SK-N-SH (cell line): ENCODE data around the gene NMNAT2. TPM values are rescaled to one million over a fixed set of nuclear protein-coding genes. Genes with fewer than 3 reads are reported as not detected.

Experiments
- CTCF ChIA-PET: fragments of 300-600, 350-600 bp; formaldehyde crosslinking; extraction: SDS; loops from one replicate; lab custom pipeline; 2021; lab: Yijun Ruan, JAX
- POLR2A ChIA-PET: fragments of 350-600 bp; sonication (Branson Sonifier 250); formaldehyde crosslinking; extraction: SDS; loops from one replicate; lab custom pipeline; 2020; ENCODE audit warnings: antibody characterized with exemption, inconsistent platforms; lab: Yijun Ruan, JAX
- DNase-seq: peaks from one replicate; pipeline ENCODE4 v3.0.0; 2012
- H2AFZ ChIP-seq: fragments of 200-600 bp; sonication (generic); 2 replicates; pipeline ENCODE4 v1.8.1; 2016; ENCODE audit warnings: antibody characterized with exemption, mild to moderate bottlenecking, low read depth
- H3F3A ChIP-seq: fragments of 200-600 bp; sonication (generic); replicated peaks from 2 replicates; pipeline ENCODE3; 2016; ENCODE audit warnings: antibody characterized with exemption, mild to moderate bottlenecking; ENCODE audit not compliant: insufficient read depth
- H3K27ac ChIP-seq, 2 experiments: fragments of 200-500 bp in 1 of 2; fragments of 200-600 bp in 1 of 2; sonication (Bioruptor generic) in 1 of 2; sonication (generic), shearing (Covaris generic) in 1 of 2; 2 replicates each; pipeline versions ENCODE4 v1.5.1 to v1.6.1; 2014 to 2016; ENCODE audit warnings: low read depth in 2 of 2, inconsistent platforms in 1 of 2, low read length in 1 of 2, mild to moderate bottlenecking in 1 of 2, mixed read lengths in 1 of 2
- H3K27me3 ChIP-seq: fragments of 200-600 bp; sonication (generic), shearing (Covaris generic); 2 replicates; pipeline ENCODE4 v1.6.1; 2016; ENCODE audit warnings: mixed run types; ENCODE audit not compliant: insufficient read depth
- H3K36me3 ChIP-seq, 2 experiments: fragments of 200-500 bp in 1 of 2; fragments of 200-600 bp in 1 of 2; sonication (Bioruptor generic) in 1 of 2; sonication (generic) in 1 of 2; replicated peaks in 1 of 2; 2 replicates each; pipeline versions ENCODE3 to v1.5.1; 2014 to 2016; ENCODE audit warnings: low read length in 1 of 2, mild to moderate bottlenecking in 1 of 2; ENCODE audit not compliant: insufficient read depth in 2 of 2, control insufficient read depth in 1 of 2
- H3K4me1 ChIP-seq, 2 experiments: fragments of 200-500 bp in 1 of 2; fragments of 200-600 bp in 1 of 2; sonication (Bioruptor generic) in 1 of 2; sonication (generic), shearing (Covaris generic) in 1 of 2; 2 replicates each; pipeline versions ENCODE4 v1.5.1 to v1.6.1; 2014 to 2016; ENCODE audit warnings: low read depth in 1 of 2, low read length in 1 of 2, mixed run types in 1 of 2; ENCODE audit not compliant: insufficient read depth in 2 of 2, control insufficient read depth in 1 of 2
- H3K4me2 ChIP-seq: fragments of 200-600 bp; sonication (generic), shearing (Covaris generic); 2 replicates; pipeline ENCODE4 v1.6.1; 2017; ENCODE audit warnings: mixed run types
- H3K4me3 ChIP-seq, 2 experiments: fragments of 200-500 bp in 1 of 2; fragments of 200-600 bp in 1 of 2; sonication (Bioruptor generic) in 1 of 2; sonication (generic), shearing (Covaris generic) in 1 of 2; 2 replicates each; pipeline versions ENCODE4 v1.5.1 to v1.8.1; 2014 to 2016; ENCODE audit warnings: low read depth in 2 of 2, inconsistent platforms in 1 of 2, low read length in 1 of 2, mild to moderate bottlenecking in 1 of 2, mixed read lengths in 1 of 2, moderate library complexity in 1 of 2
- H3K79me2 ChIP-seq: fragments of 200-600 bp; sonication (generic); 2 replicates; pipeline ENCODE4 v1.8.1; 2017; ENCODE audit warnings: mild to moderate bottlenecking; ENCODE audit not compliant: insufficient read depth
- H3K9ac ChIP-seq: fragments of 200-600 bp; sonication (generic); 2 replicates; pipeline ENCODE4 v1.6.1; 2017; ENCODE audit warnings: mixed run types
- H3K9me2 ChIP-seq: fragments of 200-600 bp; sonication (generic); 2 replicates; pipeline ENCODE4 v1.6.1; 2017; ENCODE audit warnings: mixed run types
- H3K9me3 ChIP-seq: fragments of 200-600 bp; sonication (generic); 2 replicates; pipeline ENCODE4 v1.6.1; 2017; ENCODE audit warnings: mixed run types, mild to moderate bottlenecking, moderate library complexity
- H4K20me1 ChIP-seq: fragments of 200-600 bp; sonication (generic); 2 replicates; pipeline ENCODE4 v1.6.1; 2017; ENCODE audit warnings: mild to moderate bottlenecking, mixed run types; ENCODE audit not compliant: insufficient read depth
- EP300 ChIP-seq, 2 experiments: IDR thresholded peaks; 2 replicates each; pipeline versions ENCODE4 v1.4.0 to v1.6.1; 2012; ENCODE audit warnings: borderline replicate concordance in 1 of 2, low read depth in 1 of 2, low read length in 1 of 2
- EZH2phosphoT487 ChIP-seq: fragments of 200-600 bp; sonication (generic); IDR thresholded peaks from 2 replicates; pipeline ENCODE4 v1.6.1; 2017; ENCODE audit warnings: low read depth, mixed run types, mild to moderate bottlenecking, antibody characterized with exemption, moderate library complexity, borderline replicate concordance
- FOSL2 ChIP-seq: IDR thresholded peaks from 2 replicates; pipeline ENCODE4 v1.4.0; 2012; ENCODE audit warnings: low read depth, mild to moderate bottlenecking, moderate library complexity, borderline replicate concordance
- FOXJ3 ChIP-seq: sonication (generic); formaldehyde crosslinking; IDR thresholded peaks from 2 replicates; pipeline ENCODE4 v1.5.1; 2020; ENCODE audit warnings: mild to moderate bottlenecking, missing genetic modification reagents
- FOXM1 ChIP-seq: IDR thresholded peaks from 2 replicates; pipeline ENCODE4 v1.4.0; 2012; ENCODE audit warnings: low read depth, mild to moderate bottlenecking
- GABPA ChIP-seq: IDR thresholded peaks from 2 replicates; pipeline ENCODE4 v1.4.0; 2012; ENCODE audit warnings: low read depth, mild to moderate bottlenecking
- GATA2 ChIP-seq: sonication (generic); formaldehyde crosslinking; IDR thresholded peaks from 2 replicates; pipeline ENCODE4 v1.5.0; 2020; ENCODE audit warnings: mild to moderate bottlenecking, missing genetic modification reagents
- IRF3 ChIP-seq: fragments of 150-350 bp; IDR thresholded peaks from 2 replicates; pipeline ENCODE4 v1.6.1; 2016; ENCODE audit warnings: mild to moderate bottlenecking, low read depth, low read length
- JUND ChIP-seq: IDR thresholded peaks from 2 replicates; pipeline ENCODE4 v1.4.0; 2012
- MAX ChIP-seq: IDR thresholded peaks from 2 replicates; pipeline ENCODE4 v1.4.0; 2012; ENCODE audit warnings: low read depth
- MEF2A ChIP-seq: IDR thresholded peaks from 2 replicates; pipeline ENCODE4 v1.4.0; 2012; ENCODE audit warnings: low read depth, borderline replicate concordance
- MXI1 ChIP-seq: IDR thresholded peaks from 2 replicates; pipeline ENCODE4 v1.6.1; 2012; ENCODE audit warnings: mild to moderate bottlenecking, low read depth, low read length, improper control_type of control experiment
- NFIC ChIP-seq: IDR thresholded peaks from 2 replicates; pipeline ENCODE4 v1.4.0; 2012; ENCODE audit warnings: borderline replicate concordance
- NRF1 ChIP-seq: IDR thresholded peaks from 2 replicates; pipeline ENCODE4 v1.6.1; 2012; ENCODE audit warnings: low read depth, mild to moderate bottlenecking, low read length
- RAD21 ChIP-seq: IDR thresholded peaks from 2 replicates; pipeline ENCODE4 v1.6.1; 2012; ENCODE audit warnings: mild to moderate bottlenecking, low read length
- RFX5 ChIP-seq: IDR thresholded peaks from 2 replicates; pipeline ENCODE4 v1.6.1; 2012; ENCODE audit warnings: mild to moderate bottlenecking, improper control_type of control experiment, low read length
- SIN3A ChIP-seq: IDR thresholded peaks from 2 replicates; pipeline ENCODE4 v1.6.1; 2012; ENCODE audit warnings: low read depth, mild to moderate bottlenecking, low read length, moderate library complexity, borderline replicate concordance
- TAF1 ChIP-seq: IDR thresholded peaks from 2 replicates; pipeline ENCODE4 v1.6.1; 2012; ENCODE audit warnings: low read depth, mild to moderate bottlenecking, low read length, moderate library complexity, borderline replicate concordance
- TEAD4 ChIP-seq: IDR thresholded peaks from 2 replicates; pipeline ENCODE4 v1.4.0; 2012; ENCODE audit warnings: mild to moderate bottlenecking, borderline replicate concordance; ENCODE audit not compliant: insufficient read depth
- USF1 ChIP-seq: IDR thresholded peaks from 2 replicates; pipeline ENCODE4 v1.4.0; 2012; ENCODE audit warnings: low read depth, borderline replicate concordance
- USF2 ChIP-seq: fragments of 150-350 bp; IDR thresholded peaks from 2 replicates; pipeline ENCODE4 v1.6.1; 2017; ENCODE audit warnings: antibody characterized with exemption, low read length, low read depth, borderline replicate concordance
- ZBTB33 ChIP-seq: IDR thresholded peaks from 2 replicates; pipeline ENCODE4 v1.4.0; 2012; ENCODE audit warnings: low read depth, borderline replicate concordance
- WGBS: methylation state at CpG from one replicate; pipeline ENCODE4 v1.1.6; 2017; ENCODE audit warnings: low lambda C conversion rate; 5-methylcytosine and 5-hydroxymethylcytosine counted together
- polyA plus RNA-seq, 3 experiments: library from polyadenylated mRNA; depleted of rRNA; stranded (reverse); fragments of >200 nt; gene quantifications; 2 replicates each; pipeline ENCODE4 v1.2.3, GENCODE V29; 2012

The NMNAT2 gene
- polyA plus RNA-seq, 1 of the 3 experiments (the other 2 are of a cell fraction), result 0.07 TPM

- no peaks in the 10 kb centered on the region for H3K79me2 ChIP-seq
- WGBS, result 82% methylated on average over 2 of the region's 2 CpGs
- H3K4me3 ChIP-seq, result no peak overlapping the region
- no peaks in the 10 kb centered on the region for H3K9me2 ChIP-seq
- no peak overlapping the region for H3K27ac ChIP-seq
- H3K9me3 ChIP-seq, result no peaks in the 10 kb centered on the region
- no peaks in the 10 kb centered on the region for H3F3A ChIP-seq
- no peak overlapping the region for H2AFZ ChIP-seq
- no peaks in the 10 kb centered on the region; the same call in none of the 2 replicates for H3K27me3 ChIP-seq
- DNase-seq, result no peak
- no peak overlapping the region for H3K9ac ChIP-seq
- H4K20me1 ChIP-seq, result no peaks in the 10 kb centered on the region
- TF ChIP-seq USF1 (no peak), EP300 (IDR thresholded peaks at IDR 0.05; ENCODE audit: borderline replicate concordance in 1 of 2, low read depth in 1 of 2, low read length in 1 of 2) (no peak), MEF2A (no peak), JUND (no peak), USF2 (no peak), MXI1 (no peak), RFX5 (no peak)
- H3K36me3 ChIP-seq, result no peaks in the 10 kb centered on the region
- POLR2A ChIA-PET, result no interaction called here
- H3K4me1 ChIP-seq, result peaks cover 0 to under 1% of the 10 kb centered on the region in 2 experiments; a peak in 1 of 4 replicates
- CTCF ChIA-PET, result no interaction called here
- no peak overlapping the region for H3K4me2 ChIP-seq
Observed at GRCh38 chr1:183411091-183411490, 7.1 kb downstream of the NMNAT2 start.

GRCh38 chr1:183407961-183408360 lies 10.2 kb downstream of the NMNAT2 start:
- WGBS, result 58% methylated on average over 1 of the region's 1 CpG
- H3K27me3 ChIP-seq, result no peaks in the 10 kb centered on the region; the same call in 1 of the 2 replicates
- no peaks in the 10 kb centered on the region for H3F3A ChIP-seq
- no peaks in the 10 kb centered on the region for H3K4me1 ChIP-seq
- no peak for DNase-seq
- no peaks in the 10 kb centered on the region for H4K20me1 ChIP-seq
- H2AFZ ChIP-seq, result no peak overlapping the region
- no peak overlapping the region for H3K27ac ChIP-seq
- H3K9me2 ChIP-seq, result no peaks in the 10 kb centered on the region
- ChIA-PET CTCF (no interaction called here), POLR2A (no interaction called here)
- H3K36me3 ChIP-seq, result no peaks in the 10 kb centered on the region
- H3K9me3 ChIP-seq, result no peaks in the 10 kb centered on the region
- no peak overlapping the region for H3K4me2 ChIP-seq
- H3K4me3 ChIP-seq, result no peak overlapping the region
- H3K79me2 ChIP-seq, result no peaks in the 10 kb centered on the region
- TF ChIP-seq EP300 (IDR thresholded peaks at IDR 0.05; ENCODE audit: borderline replicate concordance in 1 of 2, low read depth in 1 of 2, low read length in 1 of 2), result no peak
- TF ChIP-seq TEAD4, result no peak
- TF ChIP-seq MAX, result no peak
- no peak for TF ChIP-seq FOXJ3 (CRISPR knock-in tag)
- TF ChIP-seq RAD21, result no peak
- TF ChIP-seq NRF1, result no peak
- no peak for TF ChIP-seq FOSL2
- no peak for TF ChIP-seq EZH2phosphoT487
- no peak for TF ChIP-seq IRF3
- no peak for TF ChIP-seq FOXM1
- no peak for TF ChIP-seq SIN3A
- no peak for TF ChIP-seq NFIC
- no peak for TF ChIP-seq GABPA
- no peak for TF ChIP-seq ZBTB33
- no peak for TF ChIP-seq GATA2 (CRISPR knock-in tag)
- TF ChIP-seq TAF1, result no peak
- H3K9ac ChIP-seq, result no peak overlapping the region
